GM18873 (cell line): ENCODE data around the gene ITGA3.

Source experiments
- ATAC-seq: cut with Tn5 transposase; IDR thresholded peaks from one replicate; pipeline ENCODE4 v1.9.1; 2021; ENCODE audit warnings: mild to moderate bottlenecking, moderate library complexity, moderate number of reproducible peaks; ENCODE audit not compliant: unreplicated experiment, low FRiP score

The ITGA3 gene

DNA sequence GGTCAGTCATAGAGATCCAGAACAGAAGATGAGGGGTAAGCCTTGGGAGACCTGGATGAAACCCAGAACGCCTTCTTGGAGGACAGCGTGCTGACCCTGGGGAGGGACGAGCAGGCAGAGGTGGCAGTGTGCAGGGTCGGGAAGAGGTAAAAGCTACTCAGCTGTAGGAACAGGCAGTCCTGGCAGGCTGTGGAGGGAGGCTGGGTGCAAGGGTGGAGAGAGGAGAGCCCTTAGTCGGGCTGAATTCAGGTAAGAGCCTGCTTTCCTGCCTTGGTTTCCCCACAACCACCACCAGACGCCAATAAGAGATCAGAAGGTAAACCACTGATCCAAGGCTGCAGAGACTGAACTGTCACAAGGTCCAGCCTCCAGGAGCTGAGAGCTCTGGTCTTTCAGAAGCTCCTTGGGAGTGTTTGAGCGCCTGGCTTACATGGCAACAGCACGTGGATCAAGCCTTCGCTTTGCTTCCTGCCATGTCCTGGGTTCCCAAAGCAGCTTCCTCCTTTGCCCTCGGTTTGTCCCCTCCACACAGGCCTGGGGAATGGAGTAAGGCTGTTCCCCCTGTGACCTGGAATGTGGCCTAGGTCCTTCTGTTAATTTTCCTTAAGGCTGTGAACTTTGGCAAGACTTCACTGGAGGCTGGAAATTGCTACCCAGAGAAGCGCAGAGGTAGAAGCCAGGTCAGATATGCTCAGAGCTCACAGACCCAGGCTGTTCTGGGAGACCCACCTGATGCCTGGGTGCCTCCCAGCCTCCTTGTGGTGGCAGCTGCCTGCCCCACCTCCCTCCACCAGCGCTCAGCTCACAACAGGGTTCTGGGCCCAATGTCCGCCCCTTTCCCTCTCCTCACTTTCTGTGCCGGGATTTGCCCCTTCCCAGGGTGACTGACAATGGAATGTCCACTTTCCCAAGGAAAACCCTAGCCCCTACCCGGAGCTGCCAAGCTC is 35.3 kb downstream of the ITGA3 start:
- ATAC-seq, result no peak

GRCh38 chr17:50091918-50092285 is 36.0 kb downstream of the ITGA3 start:
- ATAC-seq, result no peak

- no peak for ATAC-seq
Measured at GRCh38 chr17:50093246-50093645, 37.3 kb downstream of the ITGA3 start.

DNA sequence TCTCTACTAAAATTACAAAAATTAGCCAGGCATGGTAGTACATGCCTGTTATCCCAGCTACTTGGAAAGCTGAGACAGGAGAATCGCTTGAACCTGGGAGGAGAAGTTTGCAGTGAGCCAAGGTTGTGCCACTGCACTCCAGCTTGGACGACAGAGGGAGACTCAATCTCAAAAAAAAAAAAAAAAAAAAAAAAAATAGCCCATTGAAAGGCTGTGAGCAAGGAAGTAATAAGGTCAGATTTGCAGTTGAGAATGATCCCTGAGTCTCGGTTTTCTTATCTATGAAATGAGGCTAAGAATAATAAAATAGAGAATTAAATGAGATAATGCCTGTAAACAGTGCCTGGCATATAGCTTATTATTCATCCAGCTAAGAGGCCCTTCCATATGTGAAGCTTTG is 37.9 kb downstream of the ITGA3 start:
- no peak for ATAC-seq

- ATAC-seq, result no peak
Measured at GRCh38 chr17:50094243-50094752, 38.4 kb downstream of the ITGA3 start.

- peak; percentile 70 for ATAC-seq
Measured at GRCh38 chr17:50094753-50095619, 39.1 kb downstream of the ITGA3 start, which contains the start of gene PDK2. Gene PDK2, plus strand, starts transcription at chr17:50095351. Its CDS starts 85 bp downstream, at chr17:50095436.

DNA sequence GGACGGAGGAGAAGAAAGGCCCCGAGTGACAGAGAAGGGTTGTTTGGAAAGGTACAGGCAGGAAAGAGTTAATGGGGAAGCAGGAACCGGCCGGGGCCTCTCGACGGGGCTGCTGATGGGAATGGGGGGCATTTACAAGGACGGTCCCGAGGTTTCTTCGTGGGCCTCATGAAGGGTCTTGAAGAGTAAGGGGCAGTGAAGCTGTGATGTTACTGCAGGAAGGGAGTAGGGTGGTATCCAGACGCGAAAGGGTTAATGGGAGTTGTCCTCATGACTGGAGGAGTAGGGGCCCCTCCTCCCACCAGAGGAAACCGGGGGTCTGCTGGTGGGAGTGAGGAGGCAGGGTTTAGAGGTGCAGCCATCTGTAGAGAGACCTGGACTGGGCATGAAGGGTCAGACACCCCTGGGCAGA is 39.7 kb downstream of the ITGA3 start:
- ATAC-seq, result no peak

- no peak for ATAC-seq
Measured at GRCh38 chr17:50096092-50096491, 40.2 kb downstream of the ITGA3 start.

DNA sequence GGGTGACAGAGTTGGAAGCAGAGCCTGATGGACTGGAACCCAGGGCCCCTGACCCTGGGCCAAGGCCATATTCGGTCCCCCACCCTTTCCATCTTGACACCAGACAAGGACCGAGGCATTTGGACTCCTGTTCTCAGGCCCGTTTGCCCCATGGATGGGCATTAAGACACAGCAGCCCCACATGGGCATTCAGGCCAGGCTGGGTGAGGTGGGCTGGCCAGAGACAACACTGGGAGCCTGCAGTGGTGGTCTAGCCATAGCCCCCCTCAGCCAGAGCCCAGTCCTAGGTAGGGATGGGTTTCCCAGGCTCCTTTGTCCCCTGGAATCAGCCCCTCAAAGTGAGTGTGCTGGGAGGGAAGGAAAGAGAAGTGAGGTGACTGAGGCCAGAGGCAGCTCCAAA is 40.8 kb downstream of the ITGA3 start:
- ATAC-seq, result no peak

DNA sequence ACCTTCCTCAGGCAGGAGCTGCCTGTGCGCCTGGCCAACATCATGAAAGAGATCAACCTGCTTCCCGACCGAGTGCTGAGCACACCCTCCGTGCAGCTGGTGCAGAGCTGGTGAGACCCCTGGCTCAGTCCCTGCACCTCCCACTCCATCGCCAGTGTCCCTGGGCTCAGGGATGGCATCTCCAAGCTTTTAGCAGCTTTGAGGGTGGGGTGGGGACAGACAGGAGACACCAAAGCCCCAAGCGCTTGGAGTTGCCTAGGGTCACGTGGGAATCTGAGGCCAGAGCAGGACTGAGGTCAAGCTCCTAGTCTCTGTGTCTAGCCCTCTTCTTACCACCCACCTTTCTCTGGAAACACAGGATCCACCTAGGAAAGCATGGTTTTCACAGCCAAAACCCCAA is 41.5 kb downstream of the ITGA3 start:
- ATAC-seq, result no peak

DNA sequence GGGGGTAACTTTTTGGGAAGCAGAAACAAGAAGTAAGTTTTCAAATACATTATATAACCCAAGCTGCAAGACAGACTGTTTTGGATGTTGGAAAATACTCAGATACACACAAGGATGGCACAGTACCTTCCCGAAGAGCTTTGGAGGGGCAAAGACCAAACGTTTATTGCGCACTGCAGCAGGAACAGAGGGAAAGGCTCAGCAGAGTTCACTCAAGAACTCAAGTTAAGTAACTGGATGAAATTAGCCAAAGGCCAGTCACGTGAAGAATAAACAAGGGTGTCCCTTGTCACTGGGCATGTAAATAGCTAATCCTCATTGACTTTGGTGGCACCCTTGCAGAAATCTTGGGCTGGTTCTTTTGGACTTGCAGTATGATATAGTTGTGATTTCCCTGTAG is 42.0 kb downstream of the ITGA3 start:
- ATAC-seq, result no peak

DNA sequence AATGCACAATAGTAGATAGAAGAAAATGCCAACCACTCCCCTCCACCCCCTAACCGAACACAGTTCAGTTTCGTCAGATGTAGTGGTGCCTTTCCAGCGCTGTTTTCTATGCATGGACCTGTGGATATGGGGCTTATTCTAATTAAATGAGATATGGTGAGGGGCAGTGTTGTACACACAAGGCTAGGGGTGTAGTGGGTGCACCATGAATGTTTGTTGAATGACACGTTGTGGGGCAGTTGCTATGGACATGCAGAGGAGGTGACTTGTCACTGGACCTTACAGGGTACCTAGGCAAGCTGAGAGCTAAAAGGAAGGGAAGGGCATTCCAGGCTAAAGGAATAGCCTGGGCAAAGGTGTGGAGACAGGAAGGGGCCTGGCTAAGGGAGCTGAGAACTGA is 42.7 kb downstream of the ITGA3 start:
- no peak for ATAC-seq

DNA sequence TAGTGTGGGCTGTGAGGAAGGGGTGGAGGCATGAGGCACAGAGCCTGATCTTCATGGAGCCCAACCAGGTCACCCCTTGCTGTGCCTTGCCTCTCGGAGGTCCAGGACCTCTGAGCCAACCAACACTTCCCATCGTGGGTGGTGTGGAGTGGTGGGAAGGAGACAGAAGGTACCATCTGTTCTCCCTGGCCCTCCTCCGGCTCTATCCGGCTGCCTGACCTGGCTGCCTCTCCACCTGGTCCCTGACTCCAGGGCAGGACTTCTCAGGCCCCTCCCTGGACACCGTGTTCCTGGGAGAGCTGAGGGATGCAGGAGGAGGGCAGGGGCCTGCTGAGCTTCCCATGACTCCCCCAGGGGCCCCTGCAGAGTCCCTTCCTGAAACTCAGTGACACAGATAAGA is 43.1 kb downstream of the ITGA3 start:
- no peak for ATAC-seq

GRCh38 chr17:50100480-50100883 is 44.6 kb downstream of the ITGA3 start:
- no peak for ATAC-seq

DNA sequence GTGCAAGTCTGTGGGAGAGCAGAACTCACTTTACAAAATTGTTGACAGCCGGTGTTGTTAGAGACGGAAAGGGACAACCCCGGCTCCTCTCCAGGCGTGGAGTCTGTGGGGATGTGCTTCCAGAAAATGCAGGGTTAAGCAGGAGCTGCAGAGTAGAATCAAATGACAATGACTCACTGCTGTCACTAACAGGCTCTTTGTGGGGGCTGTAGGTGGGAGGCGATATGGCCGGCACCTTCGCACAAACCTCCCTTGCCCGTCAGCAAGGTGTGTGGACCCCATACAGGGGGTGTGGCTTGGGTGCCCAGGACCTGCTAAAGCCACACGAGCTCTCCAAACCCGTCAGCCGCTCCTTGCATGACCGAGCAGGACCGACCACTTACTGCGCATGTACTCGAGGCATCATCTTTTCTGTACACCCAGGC is 45.0 kb downstream of the ITGA3 start:
- no peak for ATAC-seq

GRCh38 chr17:50101346-50102163 is 45.6 kb downstream of the ITGA3 start:
- ATAC-seq, result no peak

DNA sequence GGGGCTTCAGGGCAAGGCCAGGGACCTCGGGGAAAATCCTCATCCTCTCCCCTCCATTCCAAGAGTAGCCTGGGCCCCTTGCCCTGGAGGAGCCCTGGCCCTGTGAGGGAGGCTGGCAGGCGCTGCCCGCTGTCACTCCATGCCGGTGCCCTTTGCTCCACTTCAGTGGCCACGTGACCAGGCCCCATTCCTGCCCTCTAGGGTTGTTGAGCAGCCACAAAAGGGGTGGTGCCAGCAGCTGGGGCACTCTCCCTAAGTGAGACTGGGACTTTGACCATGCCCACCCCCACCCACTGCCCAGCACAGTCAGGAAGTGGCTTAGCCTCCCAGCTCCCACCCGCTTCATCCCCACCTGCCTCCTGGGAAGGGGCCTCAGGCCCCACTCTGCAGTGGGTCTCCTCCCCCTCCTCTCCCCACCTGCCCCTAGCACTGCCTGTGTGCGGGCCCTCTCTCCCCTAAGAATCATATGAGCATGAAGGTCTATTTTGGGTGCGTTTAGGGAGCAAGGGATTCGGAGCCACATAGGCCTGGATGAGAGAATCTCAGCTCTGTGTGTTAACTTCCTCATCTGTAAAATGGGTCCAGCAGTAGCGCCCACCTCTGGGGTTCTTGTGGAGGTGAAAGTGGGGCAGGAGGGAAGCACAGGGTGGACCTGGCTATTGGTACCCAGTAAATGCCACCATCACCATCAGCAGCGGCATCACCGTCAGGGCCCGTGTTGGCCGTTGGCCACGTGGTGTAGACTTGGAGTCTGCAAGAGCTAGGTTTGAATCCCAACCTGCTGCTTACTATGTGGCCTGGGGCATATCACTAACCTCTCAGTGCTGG is 46.5 kb downstream of the ITGA3 start:
- ATAC-seq, result no peak

DNA sequence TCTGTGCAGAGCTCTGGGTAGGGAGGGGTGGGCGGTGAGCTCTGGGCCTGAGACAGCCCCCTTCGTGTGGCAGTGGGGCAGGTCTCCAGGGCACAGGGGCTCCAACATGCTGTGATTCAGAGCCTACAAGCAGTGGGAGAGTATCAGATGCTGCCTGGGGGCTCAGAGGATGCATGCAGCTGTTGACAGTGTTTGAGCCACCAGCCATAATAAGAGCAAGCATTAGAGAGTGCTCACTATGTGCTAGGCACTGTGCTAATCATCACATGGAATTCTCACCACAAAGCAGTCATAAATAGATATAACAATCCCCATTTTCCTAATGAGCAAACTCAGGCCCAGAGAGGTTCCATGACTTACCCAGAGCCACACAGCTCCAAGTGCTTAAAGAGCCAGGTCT is 47.3 kb downstream of the ITGA3 start:
- ATAC-seq, result no peak

DNA sequence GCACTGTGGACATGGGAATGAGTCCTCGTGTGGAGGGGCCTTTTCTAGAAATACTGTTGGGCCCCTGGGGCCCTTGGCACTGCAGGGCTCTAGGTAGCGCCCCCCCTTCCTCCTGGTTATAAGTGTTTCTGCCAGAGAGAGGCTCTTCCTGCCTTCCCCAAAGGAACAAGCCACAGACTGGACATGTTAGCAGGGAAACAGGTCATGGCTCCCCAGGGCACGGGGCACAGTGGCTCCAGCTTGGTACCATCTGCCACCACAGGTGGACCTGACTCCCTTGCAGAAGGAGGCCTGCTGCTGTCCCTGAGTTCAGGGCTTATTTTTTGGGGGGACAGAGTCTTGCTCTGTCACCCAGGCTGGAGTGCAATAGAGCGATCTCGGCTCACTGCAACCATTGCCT is 48.0 kb downstream of the ITGA3 start:
- ATAC-seq, result no peak
